DMS153 treated with DMSO at 0.1 percent for 48 hours (cell line): Measurements from ENCODE around the gene ZMYM5.
"Not testable (repeated sequence)": the region's sequence is repeated elsewhere in the genome, so short reads cannot be mapped to it uniquely, and the experiment has no call there.

Experiments
- DNase-seq: peaks from one replicate; lab custom pipeline; 2025; ENCODE audit not compliant: unreplicated experiment; lab: John Stamatoyannopoulos, UW

ZMYM5 gene

GRCh38 chr13:19863323-19864023 is at the start of gene ZMYM5:
TSS of gene ZMYM5 (minus strand) at chr13:19863649. CDS start at chr13:19852180, 11,469 bp downstream.
- DNase-seq: peak; percentile 94

GRCh38 chr13:19910336-19911072 is 47.1 kb upstream of the ZMYM5 start:
- DNase-seq: no peak

GRCh38 chr13:19908350-19908986 is 45.0 kb upstream of the ZMYM5 start:
- DNase-seq: no peak

GRCh38 chr13:19905487-19906195 is 42.2 kb upstream of the ZMYM5 start:
- DNase-seq: not testable (repeated sequence)

- no peak for DNase-seq
Observed at GRCh38 chr13:19890030-19890429, 26.6 kb upstream of the ZMYM5 start.

- no peak for DNase-seq
Observed at GRCh38 chr13:19888799-19889198, 25.4 kb upstream of the ZMYM5 start.

GRCh38 chr13:19882231-19882630 is 18.8 kb upstream of the ZMYM5 start:
- no peak for DNase-seq

GRCh38 chr13:19881641-19882040 is 18.2 kb upstream of the ZMYM5 start:
- no peak for DNase-seq

- peak; percentile 46 for DNase-seq
Observed at GRCh38 chr13:19864746-19865309, 1.4 kb upstream of the ZMYM5 start.

- peak; percentile 42 for DNase-seq
Observed at GRCh38 chr13:19864024-19864745, 736 bp upstream of the ZMYM5 start.

- DNase-seq: no peak
Observed at GRCh38 chr13:19862481-19863313, 752 bp downstream of the ZMYM5 start.

GRCh38 chr13:19861762-19862161 is 1.7 kb downstream of the ZMYM5 start:
- no peak for DNase-seq

GRCh38 chr13:19860884-19861655 is 2.4 kb downstream of the ZMYM5 start:
- no peak for DNase-seq

- DNase-seq: not testable (repeated sequence)
Observed at GRCh38 chr13:19857637-19858036, 5.8 kb downstream of the ZMYM5 start.

GRCh38 chr13:19852766-19853165 is 10.7 kb downstream of the ZMYM5 start:
- DNase-seq: no peak

GRCh38 chr13:19845758-19846157 is 17.7 kb downstream of the ZMYM5 start:
- no peak for DNase-seq

GRCh38 chr13:19838865-19839275 is 24.6 kb downstream of the ZMYM5 start:
- DNase-seq: no peak

GRCh38 chr13:19836472-19836871 is 27.0 kb downstream of the ZMYM5 start:
- no peak for DNase-seq

GRCh38 chr13:19834704-19835103 is 28.7 kb downstream of the ZMYM5 start:
- no peak for DNase-seq
